ENCODE measurements around the gene LMAN1.

Gene LMAN1

GRCh38 chr18:59301929-59302328 lies 57.1 kb downstream of the LMAN1 start:
- no peak for DNase-seq

GRCh38 chr18:59300676-59301285 lies 58.3 kb downstream of the LMAN1 start:
- no peak for DNase-seq

GRCh38 chr18:59298871-59299270 lies 60.2 kb downstream of the LMAN1 start:
- DNase-seq, result no peak

GRCh38 chr18:59293317-59293716 lies 65.7 kb downstream of the LMAN1 start:
- DNase-seq, result no peak

- no peak for DNase-seq
Measured at GRCh38 chr18:59286341-59286740, 72.7 kb downstream of the LMAN1 start.

- DNase-seq, result no peak
Measured at GRCh38 chr18:59282341-59282740, 76.7 kb downstream of the LMAN1 start.

GRCh38 chr18:59279722-59280121 lies 79.3 kb downstream of the LMAN1 start:
- no peak for DNase-seq

- DNase-seq, result no peak
Measured at GRCh38 chr18:59279193-59279592, 79.9 kb downstream of the LMAN1 start.

GRCh38 chr18:59278793-59279192 lies 80.3 kb downstream of the LMAN1 start:
- DNase-seq, result no peak
